ENCODE measurements around the gene ETV3.

ETV3 gene

GRCh38 chr1:157088607-157089006 lies 49.6 kb downstream of the ETV3 start:
- Histone ChIP-seq H3K4me3 (no peak overlapping the region), H3K9me3 (no peaks in the 10 kb centered on the region), H4K20me1 (no peaks in the 10 kb centered on the region), H3K27me3 (no peaks in the 10 kb centered on the region), H3K36me3 (no peaks in the 10 kb centered on the region), H3K4me1 (peaks cover 8% of the 10 kb centered on the region), H3K9ac (no peak overlapping the region), H3K27ac (no peak overlapping the region), H3K4me2 (no peak overlapping the region)
- TF ChIP-seq Cebpa-rat (IDR thresholded peaks at IDR 0.05) = no peak

GRCh38 chr1:157087030-157087429 lies 51.2 kb downstream of the ETV3 start:
- no peak overlapping the region for H3K4me3 ChIP-seq
- H3K4me2 ChIP-seq = no peak overlapping the region
- no peak for TF ChIP-seq Cebpa-rat (IDR thresholded peaks at IDR 0.05)
- no peaks in the 10 kb centered on the region for H3K9me3 ChIP-seq
- no peaks in the 10 kb centered on the region for H3K27me3 ChIP-seq
- no peaks in the 10 kb centered on the region for H3K36me3 ChIP-seq
- no peak overlapping the region for H3K27ac ChIP-seq
- peaks cover 8% of the 10 kb centered on the region for H3K4me1 ChIP-seq
- no peaks in the 10 kb centered on the region for H4K20me1 ChIP-seq
- H3K9ac ChIP-seq = no peak overlapping the region

- H3K4me1 ChIP-seq = peaks cover 8% of the 10 kb centered on the region
- H3K36me3 ChIP-seq = no peaks in the 10 kb centered on the region
- no peak overlapping the region for H3K4me3 ChIP-seq
- H3K27ac ChIP-seq = no peak overlapping the region
- H4K20me1 ChIP-seq = no peaks in the 10 kb centered on the region
- H3K4me2 ChIP-seq = no peak overlapping the region
- no peaks in the 10 kb centered on the region for H3K27me3 ChIP-seq
- no peaks in the 10 kb centered on the region for H3K9me3 ChIP-seq
- no peak for TF ChIP-seq Cebpa-rat (IDR thresholded peaks at IDR 0.05)
- H3K9ac ChIP-seq = no peak overlapping the region
Measured at GRCh38 chr1:157086299-157086698, 51.9 kb downstream of the ETV3 start.

- no peaks in the 10 kb centered on the region for H3K27me3 ChIP-seq
- no peaks in the 10 kb centered on the region for H3K36me3 ChIP-seq
- no peak overlapping the region for H3K4me2 ChIP-seq
- H3K9ac ChIP-seq = no peak overlapping the region
- H3K4me1 ChIP-seq = peaks cover 2% of the 10 kb centered on the region
- TF ChIP-seq Cebpa-rat (IDR thresholded peaks at IDR 0.05) = no peak
- no peak overlapping the region for H3K4me3 ChIP-seq
- no peaks in the 10 kb centered on the region for H4K20me1 ChIP-seq
- H3K9me3 ChIP-seq = no peaks in the 10 kb centered on the region
- no peak overlapping the region for H3K27ac ChIP-seq
Measured at GRCh38 chr1:157085421-157085820, 52.8 kb downstream of the ETV3 start.

- no peaks in the 10 kb centered on the region for H3K36me3 ChIP-seq
- H3K4me2 ChIP-seq = no peak overlapping the region
- H3K4me1 ChIP-seq = no peaks in the 10 kb centered on the region
- no peak overlapping the region for H3K27ac ChIP-seq
- H3K9ac ChIP-seq = no peak overlapping the region
- TF ChIP-seq Cebpa-rat (IDR thresholded peaks at IDR 0.05) = no peak
- H3K9me3 ChIP-seq = no peaks in the 10 kb centered on the region
- no peak overlapping the region for H3K4me3 ChIP-seq
- no peaks in the 10 kb centered on the region for H4K20me1 ChIP-seq
- H3K27me3 ChIP-seq = no peaks in the 10 kb centered on the region
Measured at GRCh38 chr1:157084720-157085119, 53.5 kb downstream of the ETV3 start.

GRCh38 chr1:157081707-157082106 lies 56.5 kb downstream of the ETV3 start:
- H3K36me3 ChIP-seq = no peaks in the 10 kb centered on the region
- no peak overlapping the region for H3K27ac ChIP-seq
- H3K4me2 ChIP-seq = no peak overlapping the region
- no peak for TF ChIP-seq Cebpa-rat (IDR thresholded peaks at IDR 0.05)
- no peaks in the 10 kb centered on the region for H3K27me3 ChIP-seq
- H3K9ac ChIP-seq = no peak overlapping the region
- H3K4me1 ChIP-seq = no peaks in the 10 kb centered on the region
- H4K20me1 ChIP-seq = no peaks in the 10 kb centered on the region
- H3K4me3 ChIP-seq = no peak overlapping the region
- H3K9me3 ChIP-seq = no peaks in the 10 kb centered on the region

- no peak overlapping the region for H3K4me3 ChIP-seq
- H3K27me3 ChIP-seq = no peaks in the 10 kb centered on the region; the same call in 1 of the 2 replicates
- no peaks in the 10 kb centered on the region for H3K9me3 ChIP-seq
- no peaks in the 10 kb centered on the region for H3K4me1 ChIP-seq
- H3K27ac ChIP-seq = no peak overlapping the region
- H4K20me1 ChIP-seq = no peaks in the 10 kb centered on the region
- H3K36me3 ChIP-seq = no peaks in the 10 kb centered on the region
- no peak for TF ChIP-seq Cebpa-rat (IDR thresholded peaks at IDR 0.05)
- no peak overlapping the region for H3K4me2 ChIP-seq
- no peak overlapping the region for H3K9ac ChIP-seq
Measured at GRCh38 chr1:157080714-157081113, 57.5 kb downstream of the ETV3 start.

GRCh38 chr1:157077394-157077793 lies 60.8 kb downstream of the ETV3 start:
- no peaks in the 10 kb centered on the region for H3K36me3 ChIP-seq
- no peak for TF ChIP-seq Cebpa-rat (IDR thresholded peaks at IDR 0.05)
- no peaks in the 10 kb centered on the region for H3K4me1 ChIP-seq
- H3K27ac ChIP-seq = no peak overlapping the region
- no peaks in the 10 kb centered on the region; the same call in 1 of the 2 replicates for H3K27me3 ChIP-seq
- no peak overlapping the region for H3K9ac ChIP-seq
- H4K20me1 ChIP-seq = no peaks in the 10 kb centered on the region
- H3K9me3 ChIP-seq = no peaks in the 10 kb centered on the region
- no peak overlapping the region for H3K4me2 ChIP-seq
- H3K4me3 ChIP-seq = no peak overlapping the region

GRCh38 chr1:157073944-157074685 lies 64.1 kb downstream of the ETV3 start:
- H3K27ac ChIP-seq = no peak overlapping the region
- H3K9me3 ChIP-seq = no peaks in the 10 kb centered on the region
- no peaks in the 10 kb centered on the region for H3K4me1 ChIP-seq
- no peaks in the 10 kb centered on the region; the same call in 1 of the 2 replicates for H3K27me3 ChIP-seq
- H3K4me3 ChIP-seq = no peak overlapping the region
- no peak overlapping the region for H3K9ac ChIP-seq
- H4K20me1 ChIP-seq = no peaks in the 10 kb centered on the region
- no peak for TF ChIP-seq Cebpa-rat (IDR thresholded peaks at IDR 0.05)
- no peak overlapping the region for H3K4me2 ChIP-seq
- H3K36me3 ChIP-seq = no peaks in the 10 kb centered on the region

Data from BLaER1 (cell line).